AG09309 (cell line): ENCODE results near the gene XYLB.

Experiments used
- DNase-seq: peaks from one replicate; pipeline ENCODE4 v3.0.0-alpha.2; 2010; ENCODE audit warnings: low read depth
- H3K4me3 ChIP-seq: 2 replicates; pipeline ENCODE4 v1.5.1; 2011; ENCODE audit warnings: mild to moderate bottlenecking, low read depth, low read length, moderate library complexity; ENCODE audit not compliant: control insufficient read depth
- TF ChIP-seq, protein P1 (sequence below): IDR thresholded peaks from 2 replicates; pipeline ENCODE4 v1.5.1; 2011; ENCODE audit warnings: mild to moderate bottlenecking, low read depth, low read length, inconsistent platforms; ENCODE audit not compliant: insufficient read depth, control insufficient read depth; ENCODE audit errors: missing control alignments

Gene XYLB

GRCh38 chr3:38349684-38350359 is 3.2 kb downstream of the XYLB start:
- H3K4me3 ChIP-seq: no peak overlapping the region
- TF ChIP-seq, protein P1, sequence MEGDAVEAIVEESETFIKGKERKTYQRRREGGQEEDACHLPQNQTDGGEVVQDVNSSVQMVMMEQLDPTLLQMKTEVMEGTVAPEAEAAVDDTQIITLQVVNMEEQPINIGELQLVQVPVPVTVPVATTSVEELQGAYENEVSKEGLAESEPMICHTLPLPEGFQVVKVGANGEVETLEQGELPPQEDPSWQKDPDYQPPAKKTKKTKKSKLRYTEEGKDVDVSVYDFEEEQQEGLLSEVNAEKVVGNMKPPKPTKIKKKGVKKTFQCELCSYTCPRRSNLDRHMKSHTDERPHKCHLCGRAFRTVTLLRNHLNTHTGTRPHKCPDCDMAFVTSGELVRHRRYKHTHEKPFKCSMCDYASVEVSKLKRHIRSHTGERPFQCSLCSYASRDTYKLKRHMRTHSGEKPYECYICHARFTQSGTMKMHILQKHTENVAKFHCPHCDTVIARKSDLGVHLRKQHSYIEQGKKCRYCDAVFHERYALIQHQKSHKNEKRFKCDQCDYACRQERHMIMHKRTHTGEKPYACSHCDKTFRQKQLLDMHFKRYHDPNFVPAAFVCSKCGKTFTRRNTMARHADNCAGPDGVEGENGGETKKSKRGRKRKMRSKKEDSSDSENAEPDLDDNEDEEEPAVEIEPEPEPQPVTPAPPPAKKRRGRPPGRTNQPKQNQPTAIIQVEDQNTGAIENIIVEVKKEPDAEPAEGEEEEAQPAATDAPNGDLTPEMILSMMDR: no peak
- no peak for DNase-seq

GRCh38 chr3:38353151-38353550 is 6.6 kb downstream of the XYLB start:
- TF ChIP-seq, protein P1: no peak
- H3K4me3 ChIP-seq: no peak overlapping the region
- DNase-seq: no peak

DNA sequence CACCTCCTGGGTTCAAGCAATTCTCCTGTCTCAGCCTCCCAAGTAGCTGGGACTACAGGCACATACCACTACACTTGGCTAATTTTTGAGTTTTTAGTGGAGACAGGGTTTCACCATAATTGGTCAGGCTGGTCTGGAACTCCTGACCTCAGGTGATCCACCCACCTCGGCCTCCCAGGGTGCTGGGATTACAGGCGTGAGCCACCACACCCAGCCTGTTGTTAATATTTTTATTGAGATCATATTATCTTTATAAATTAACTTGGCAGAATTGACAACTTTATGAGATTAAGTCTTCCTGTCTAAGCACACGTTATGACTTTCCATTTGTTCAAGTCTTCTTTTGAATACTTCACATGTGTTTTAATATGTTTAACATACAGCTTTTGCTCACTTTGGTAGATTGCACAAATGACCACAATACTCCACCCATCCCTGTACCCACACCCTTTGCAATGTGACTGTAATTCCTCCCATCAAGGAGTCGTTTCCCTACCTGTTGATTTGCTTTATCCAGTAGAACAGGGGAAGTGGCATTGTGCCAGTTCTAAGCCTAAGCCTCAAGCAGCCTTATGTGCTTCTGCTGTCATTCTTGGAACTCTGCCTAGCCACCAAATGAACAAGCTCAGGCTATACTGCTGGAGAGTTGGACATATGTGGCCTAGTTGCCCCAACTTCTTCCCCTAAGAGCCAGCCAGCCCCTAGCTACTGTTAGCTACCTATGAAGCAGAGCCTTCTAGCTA is 8.2 kb downstream of the XYLB start:
- no peak for DNase-seq
- TF ChIP-seq, protein P1: no peak
- no peak overlapping the region for H3K4me3 ChIP-seq

- TF ChIP-seq, protein P1: no peak
- H3K4me3 ChIP-seq: no peak overlapping the region
- DNase-seq: no peak
Observed at GRCh38 chr3:38359038-38359437, 12.5 kb downstream of the XYLB start.

- TF ChIP-seq, protein P1: no peak
- no peak overlapping the region for H3K4me3 ChIP-seq
- no peak for DNase-seq
Observed at GRCh38 chr3:38360345-38360744, 13.8 kb downstream of the XYLB start.

DNA sequence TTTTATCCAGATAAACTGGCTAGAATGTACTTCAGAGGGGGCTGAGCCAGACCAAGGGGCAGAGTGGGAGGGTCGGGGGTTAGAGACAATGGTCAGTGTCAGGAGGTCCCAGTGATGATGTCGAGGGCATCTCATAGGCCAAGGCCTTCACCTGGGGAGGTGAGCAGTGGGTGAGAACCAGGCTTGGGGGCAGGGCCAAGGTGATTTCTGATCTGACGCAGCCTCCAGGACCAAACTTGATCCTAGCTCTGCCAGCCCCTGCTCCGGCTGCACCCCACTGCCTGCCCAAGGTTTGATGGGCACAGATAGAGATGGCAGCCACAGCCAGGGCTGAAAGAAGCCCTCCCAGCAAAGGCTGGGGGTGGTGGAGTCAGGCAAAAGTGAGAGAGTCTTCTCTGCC is 14.9 kb downstream of the XYLB start:
- TF ChIP-seq, protein P1: no peak
- no peak for DNase-seq
- no peak overlapping the region for H3K4me3 ChIP-seq

- TF ChIP-seq, protein P1: no peak
- H3K4me3 ChIP-seq: no peak overlapping the region
- no peak for DNase-seq
Observed at GRCh38 chr3:38362825-38363224, 16.2 kb downstream of the XYLB start.
